Renal cortex interstitium (tissue), 11 donors: ENCODE results near the gene PLD2. TPM values are rescaled to one million over a fixed set of nuclear protein-coding genes. Genes with fewer than 3 reads are reported as not detected.
"Not testable (repeated sequence)": the region's sequence is repeated elsewhere in the genome, so short reads cannot be mapped to it uniquely, and the experiment has no call there.

Experiments
- DNase-seq, 11 donors: peaks; one replicate each; pipeline ENCODE4 v3.0.0-alpha.2; 2013; ENCODE audit warnings: low read depth in 9 of 11, low spot score in 4 of 11; ENCODE audit errors: extremely low read depth in 1 of 11
- polyA plus RNA-seq, 3 donors: library from polyadenylated mRNA; unstranded; fragments of 120-200 nt; gene quantifications; one replicate each; pipeline ENCODE4 v1.2.1, GENCODE V29; 2013; ENCODE audit not compliant: insufficient read length in 3 of 3

Gene PLD2
- polyA plus RNA-seq, 3 donors, result 34.3 to 51.2 (median 38.1) TPM

- no peak for DNase-seq
Observed at GRCh38 chr17:4849011-4849536, 42.1 kb downstream of the PLD2 start.

DNA sequence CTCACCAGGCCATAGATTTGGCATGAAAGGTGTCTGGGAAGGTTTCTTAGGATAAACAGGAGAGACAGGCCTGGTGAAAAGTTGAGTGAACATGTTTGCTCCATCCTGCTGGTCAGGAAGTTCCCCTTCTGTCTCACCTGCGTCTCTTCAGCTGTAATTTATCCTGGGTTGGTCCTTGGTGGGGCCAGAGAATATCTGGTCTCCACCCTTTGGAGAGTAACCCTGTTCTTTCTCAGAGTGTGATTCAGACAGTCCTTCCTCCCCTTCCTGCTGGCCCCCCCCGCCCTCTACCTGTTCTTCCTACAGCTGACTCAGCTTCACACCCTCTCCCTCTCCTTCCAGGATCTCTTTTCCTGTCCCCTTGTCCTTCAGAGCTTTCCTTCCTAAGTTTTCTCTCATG lies 43.3 kb downstream of the PLD2 start:
- DNase-seq, result no peak

GRCh38 chr17:4851084-4851483 lies 44.1 kb downstream of the PLD2 start:
- DNase-seq, result no peak

DNA sequence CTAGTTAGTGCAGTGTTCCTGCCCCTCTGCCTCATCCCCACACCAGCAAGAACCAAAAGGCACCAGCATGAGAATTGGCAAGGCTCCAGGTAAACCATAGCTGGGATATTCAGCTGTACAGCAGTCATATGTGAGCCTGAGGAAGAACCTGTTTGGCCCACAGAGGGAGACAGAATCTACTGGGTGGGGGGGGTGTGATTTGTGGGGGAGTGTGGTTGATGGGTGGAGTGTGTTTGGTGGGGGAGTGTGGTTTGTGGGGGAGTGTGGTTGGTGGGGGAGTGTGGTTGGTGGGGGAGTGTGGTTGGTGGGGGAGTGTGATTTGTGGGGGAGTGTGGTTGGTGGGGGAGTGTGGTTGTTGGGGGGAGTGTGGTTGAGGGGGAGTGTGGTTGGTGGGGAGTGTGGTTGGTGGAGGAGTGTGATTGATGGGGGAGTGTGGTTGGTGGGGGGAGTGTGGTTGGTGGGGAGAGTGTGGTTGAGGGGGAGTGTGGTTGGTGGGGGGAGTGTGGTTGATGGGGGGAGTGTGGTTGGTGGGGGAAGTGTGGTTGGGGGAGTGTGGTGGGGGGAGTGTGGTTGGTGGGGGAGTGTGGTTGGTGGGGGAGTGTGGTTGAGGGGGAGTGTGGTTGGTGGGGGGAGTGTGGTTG lies 45.7 kb downstream of the PLD2 start:
- DNase-seq, result no peak

DNA sequence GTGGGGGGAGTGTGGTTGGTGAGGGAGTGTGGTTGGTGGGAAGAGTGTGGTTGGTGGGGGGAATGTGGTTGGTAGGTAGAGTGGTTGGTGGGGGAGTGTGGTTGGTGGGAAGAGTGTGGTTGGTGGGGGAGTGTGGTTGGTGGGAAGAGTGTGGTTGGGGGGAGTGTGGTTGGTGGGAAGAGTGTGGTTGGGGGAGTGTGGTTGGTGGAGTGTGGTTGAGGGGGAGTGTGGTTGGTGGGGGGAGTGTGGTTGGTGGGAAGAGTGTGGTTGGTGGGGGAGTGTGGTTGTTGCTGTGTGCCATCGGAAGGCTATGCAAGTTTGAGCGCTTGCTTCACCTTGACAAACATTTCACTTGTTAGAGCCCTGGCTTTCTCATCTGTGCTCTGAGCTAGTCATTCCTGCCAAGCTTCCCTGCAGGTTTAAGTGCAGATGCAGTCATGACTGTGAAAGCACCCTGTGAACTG lies 46.3 kb downstream of the PLD2 start:
- DNase-seq, result no peak

DNA sequence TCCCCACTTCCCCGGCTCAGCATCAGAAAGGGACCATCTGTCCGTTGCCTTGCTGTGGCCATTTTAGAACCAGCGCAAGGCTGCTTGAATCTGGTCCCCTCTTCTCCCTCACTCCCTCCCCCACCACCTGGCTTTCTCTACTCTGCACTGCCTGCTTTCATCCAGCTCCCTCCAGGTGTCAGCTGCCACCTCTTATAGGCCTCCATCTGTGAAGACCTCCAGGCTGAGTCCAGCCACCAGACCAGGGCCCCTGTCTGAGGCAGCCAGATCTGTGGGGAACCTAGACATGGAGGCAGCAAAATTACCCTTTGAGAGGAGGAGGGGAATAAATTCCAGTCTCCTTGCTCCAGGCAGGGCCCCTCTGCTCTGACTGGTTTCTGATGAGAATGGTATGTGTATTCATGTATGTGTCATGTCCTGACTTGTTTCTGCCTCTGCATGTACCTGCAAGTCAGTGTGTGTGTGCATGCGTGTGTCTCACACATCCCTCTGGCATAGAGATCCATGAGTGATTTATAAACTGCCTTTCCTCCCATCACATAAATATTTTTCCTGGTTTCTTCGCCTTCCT lies 47.2 kb downstream of the PLD2 start:
- DNase-seq, result no peak

- no peak for DNase-seq
Observed at GRCh38 chr17:4856271-4856936, 49.5 kb downstream of the PLD2 start.

DNA sequence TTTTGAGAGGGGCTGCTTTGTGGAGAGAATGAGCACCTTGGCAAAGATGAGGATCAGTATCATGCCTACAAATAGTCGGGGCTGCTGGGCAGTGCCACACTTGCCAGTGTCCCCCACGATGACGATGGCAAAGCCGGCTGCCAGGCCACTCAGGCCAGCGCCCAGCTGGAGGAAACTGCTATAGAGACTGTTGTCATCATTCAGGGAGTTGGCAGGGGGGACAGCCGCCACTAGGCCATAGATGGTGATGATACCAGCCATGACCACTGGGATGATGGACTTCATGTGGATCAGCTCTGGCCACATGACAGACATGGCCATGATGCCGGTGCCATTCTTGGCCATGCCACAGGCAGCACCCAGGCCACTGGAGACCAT lies 50.0 kb downstream of the PLD2 start:
- DNase-seq, result no peak

DNA sequence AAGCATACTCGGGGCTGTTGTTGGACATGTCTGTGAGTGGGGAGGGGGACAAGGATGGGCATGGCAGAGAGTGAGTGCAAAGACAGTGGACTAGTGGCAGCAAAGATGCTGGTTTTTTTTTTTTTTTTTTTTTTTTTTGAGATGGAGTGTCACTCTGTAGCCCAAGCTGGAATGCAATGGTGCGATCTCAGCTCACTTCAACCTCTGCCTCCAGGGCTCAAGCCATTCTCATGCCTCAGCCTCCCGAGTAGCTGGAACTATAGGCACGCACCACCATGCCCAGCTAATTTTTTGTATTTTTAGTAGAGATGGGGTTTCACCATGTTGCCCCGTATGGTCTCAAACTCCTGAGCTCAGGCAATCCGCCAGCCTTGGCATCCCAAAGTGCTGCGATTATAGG lies 50.4 kb downstream of the PLD2 start:
- not testable (repeated sequence) for DNase-seq

DNA sequence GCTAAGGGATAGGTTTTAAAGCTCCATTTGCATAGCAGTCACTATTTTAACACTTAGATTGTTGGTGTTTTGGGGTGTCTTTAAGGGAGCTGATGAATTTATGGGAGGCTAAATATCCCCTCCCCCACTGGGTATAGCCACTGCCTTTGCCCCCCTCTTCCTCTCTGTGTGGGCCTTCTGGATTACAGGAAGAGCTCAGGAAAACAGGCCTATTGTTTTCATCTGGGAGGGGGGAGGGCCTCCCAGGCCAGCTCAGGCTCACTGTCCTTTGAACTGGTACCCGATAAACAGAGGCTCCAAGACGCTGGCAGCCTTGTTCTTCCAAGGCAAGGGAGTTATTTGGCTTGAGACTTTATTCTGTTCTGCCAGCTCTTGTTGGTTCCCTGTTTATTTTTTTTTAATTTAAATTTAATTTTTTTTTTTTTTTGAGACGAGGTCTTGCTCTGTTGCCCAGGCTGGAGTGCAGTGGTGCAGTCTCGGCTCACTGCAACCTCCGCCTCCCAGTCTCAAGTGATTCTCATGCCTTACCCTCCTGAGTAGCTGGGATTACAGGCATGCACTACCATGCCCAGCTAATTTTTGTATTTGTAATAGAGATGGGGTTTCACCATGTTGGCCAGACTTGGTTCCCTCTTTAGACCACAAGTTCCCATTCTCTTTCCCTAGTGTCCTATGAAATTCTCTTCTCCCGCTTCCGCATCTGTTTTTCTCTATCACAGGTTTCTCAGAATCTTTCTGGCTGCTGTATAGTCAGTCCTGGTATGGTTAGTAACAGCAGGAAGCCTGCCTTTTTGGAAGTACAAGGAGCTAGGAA lies 51.3 kb downstream of the PLD2 start:
- no peak for DNase-seq

- DNase-seq, result no peak
Observed at GRCh38 chr17:4858882-4859260, 51.9 kb downstream of the PLD2 start.

- no peak for DNase-seq
Observed at GRCh38 chr17:4859816-4860625, 53.1 kb downstream of the PLD2 start.

DNA sequence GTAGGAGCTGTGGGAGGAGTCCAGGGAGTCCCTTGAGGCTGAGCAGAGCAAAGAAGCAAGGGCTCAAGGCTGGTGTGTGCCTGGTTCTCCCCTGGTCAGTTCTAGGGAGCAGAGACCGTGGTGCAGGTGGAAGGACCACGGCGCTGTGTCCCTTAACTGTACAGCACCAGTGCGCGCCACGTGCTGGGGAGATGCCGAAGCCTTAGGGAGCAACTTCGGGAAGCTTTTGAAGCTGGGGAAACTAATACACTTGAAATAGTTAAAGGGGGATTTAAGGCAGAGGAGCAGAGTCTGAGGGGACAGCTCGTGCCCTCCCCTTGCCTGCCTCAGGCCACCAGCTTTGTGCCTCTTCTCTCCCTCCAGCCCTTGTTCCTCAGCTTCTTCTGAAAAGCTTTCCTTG lies 53.7 kb downstream of the PLD2 start:
- no peak for DNase-seq

DNA sequence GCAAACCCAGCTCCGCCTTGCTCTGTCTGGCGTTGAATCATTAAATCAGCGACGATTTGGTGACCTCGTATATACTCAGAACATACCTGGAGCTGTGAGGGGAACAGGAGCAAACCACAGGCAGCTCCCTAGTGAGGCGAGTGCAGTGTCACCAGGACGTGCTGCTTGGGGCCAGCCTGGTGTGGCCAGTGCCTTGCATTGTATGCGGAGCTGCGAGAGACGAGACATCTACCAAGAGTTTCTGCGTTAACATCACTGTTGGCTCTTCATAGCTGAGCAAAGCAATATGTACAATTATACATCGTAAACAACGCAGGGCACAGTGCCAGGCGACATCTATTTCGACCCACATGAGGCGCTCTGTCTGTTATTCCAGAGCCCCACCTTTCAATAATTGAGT lies 54.1 kb downstream of the PLD2 start:
- no peak for DNase-seq

DNA sequence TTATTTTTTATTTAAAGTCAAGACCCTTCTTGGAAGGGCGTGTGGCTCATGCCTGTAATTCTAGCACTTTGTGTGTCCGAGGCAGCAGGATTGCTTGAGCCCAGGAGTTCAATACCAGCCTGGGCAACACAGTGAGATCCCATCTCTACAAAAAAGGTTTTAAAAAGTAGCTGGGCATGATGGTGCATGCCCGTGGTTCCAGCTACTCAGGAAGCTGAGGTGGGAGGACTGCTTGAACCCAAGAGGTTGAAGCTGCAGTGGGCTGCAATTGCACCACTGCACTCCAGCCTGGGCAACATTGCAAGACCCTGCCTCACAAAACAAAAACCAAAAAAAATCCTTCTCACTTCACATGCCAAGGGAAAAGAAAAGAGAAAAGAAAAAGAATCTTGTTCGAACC lies 55.8 kb downstream of the PLD2 start:
- no peak for DNase-seq

DNA sequence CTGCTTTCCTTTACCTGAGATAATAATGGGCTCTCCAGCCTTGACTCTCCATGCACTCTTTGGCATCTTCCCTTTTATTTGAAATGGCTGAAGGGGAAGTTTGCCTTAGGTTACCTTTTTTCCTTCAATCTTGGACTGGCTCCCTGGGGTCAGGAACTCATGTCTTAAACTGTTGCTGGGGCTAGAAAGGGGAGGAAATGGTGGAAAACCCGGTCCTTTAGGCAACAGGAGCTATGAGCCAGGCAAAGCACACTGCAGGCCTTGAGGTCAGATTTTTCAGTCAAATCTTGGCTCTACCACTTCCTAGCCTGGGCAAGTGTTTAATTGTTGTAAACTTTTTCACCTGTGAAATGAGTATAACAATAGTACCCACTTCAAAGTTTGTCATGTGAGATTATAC lies 56.4 kb downstream of the PLD2 start:
- no peak for DNase-seq

GRCh38 chr17:4867535-4867934 lies 60.6 kb downstream of the PLD2 start:
- DNase-seq, result not testable (repeated sequence)

DNA sequence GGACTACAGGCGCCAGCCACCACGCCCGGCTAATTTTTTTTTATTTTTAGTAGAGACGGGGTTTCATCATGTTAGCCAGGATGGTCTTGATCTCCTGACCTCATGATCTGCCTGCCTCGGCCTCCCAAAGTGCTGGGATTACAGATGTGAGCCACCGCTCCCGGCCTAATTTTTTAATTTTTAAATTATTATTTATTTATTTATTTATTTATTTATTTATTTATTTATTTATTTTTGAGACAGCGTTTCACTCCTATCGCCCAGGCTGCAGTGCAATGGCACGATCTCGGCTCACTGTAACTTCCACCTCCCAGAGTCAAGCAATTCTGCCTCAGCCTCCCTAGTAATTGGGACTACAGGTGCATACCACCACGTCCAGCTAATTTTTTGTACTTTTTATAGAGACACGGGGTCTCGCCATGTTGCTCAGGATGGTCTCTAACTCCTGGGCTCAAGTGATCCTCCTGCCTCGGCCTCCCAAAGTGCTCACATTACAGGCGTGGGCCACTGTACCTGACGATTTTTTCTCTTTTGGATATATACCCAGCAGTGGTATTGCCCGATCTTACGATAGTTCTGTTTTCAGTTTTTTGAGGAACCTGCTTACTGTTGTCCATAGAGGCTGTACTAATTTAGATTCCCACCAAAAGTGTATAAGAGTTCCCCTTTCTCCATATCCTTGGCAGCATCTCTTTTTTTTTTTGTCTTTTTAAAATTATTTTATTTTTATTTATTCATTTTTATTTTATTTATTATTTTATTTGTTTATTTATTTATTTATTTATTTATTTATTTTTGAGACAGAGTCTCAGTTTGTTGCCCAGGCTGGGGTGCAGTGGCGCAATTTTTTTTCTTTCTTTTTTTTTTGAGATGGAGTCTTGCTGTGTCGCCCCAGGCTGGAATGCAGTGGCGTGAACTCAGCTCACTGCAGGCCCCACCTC lies 62.4 kb downstream of the PLD2 start:
- not testable (repeated sequence) for DNase-seq
